ENCODE measurements around the gene C21orf58. TPM values are rescaled to one million over a fixed set of nuclear protein-coding genes. Genes with fewer than 3 reads are reported as not detected.

C21orf58 gene
- total RNA-seq, 4 donors from 2014 or later, result 0.44 to 1.6 (median 0.74) TPM

DNA sequence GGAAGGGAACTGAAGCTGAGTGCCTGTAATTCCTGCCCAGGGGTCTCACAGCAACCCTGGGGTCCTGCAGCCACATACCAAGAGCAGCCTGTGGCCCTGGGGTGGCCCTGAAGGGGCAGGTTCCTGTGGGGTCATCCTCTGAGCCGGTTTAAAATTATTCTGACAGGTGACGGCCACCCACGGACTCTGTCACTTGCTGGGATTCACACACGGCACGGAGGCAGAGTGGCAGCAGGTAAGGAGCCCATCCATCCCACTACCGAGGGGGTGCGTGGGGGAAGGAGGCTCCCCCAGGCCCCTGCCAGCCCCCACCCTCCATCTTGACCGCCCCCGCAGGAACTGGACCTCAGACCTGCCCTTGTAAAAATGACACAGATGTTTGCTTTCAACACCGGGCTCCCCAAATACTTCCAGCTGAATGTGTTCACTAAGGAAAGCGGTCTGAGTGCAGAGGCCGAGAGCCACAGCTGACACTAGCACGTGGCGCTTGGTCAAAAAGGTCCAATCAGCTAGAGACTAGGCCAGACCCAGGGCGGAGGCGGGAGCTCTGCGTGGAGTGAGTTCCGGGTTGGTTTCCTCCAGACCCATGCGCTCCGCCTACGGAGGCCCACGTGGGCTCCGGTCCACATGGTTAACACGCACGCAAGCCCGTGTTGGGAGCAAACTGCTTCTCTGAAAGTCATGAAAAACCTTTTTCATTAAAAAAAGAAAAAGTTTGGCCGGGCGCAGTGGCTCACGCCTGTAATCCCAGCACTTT is 27.5 kb downstream of the C21orf58 start:
- Histone ChIP-seq H3K9me3 (no peaks in the 10 kb centered on the region), H3K27ac (peak overlapping the region; percentile 53 to 69 (median 58)), H3K4me3 (peak overlapping the region in 3 of 4 donors; percentile 9 to 52 (median 13)), H3K4me1 (peaks cover 9 to 11% of the 10 kb centered on the region in 2 donors), H3K36me3 (peaks cover 0 to 12% of the 10 kb centered on the region in 2 donors), H3K27me3 (peaks cover 7 to 27% (median 14%) of the 10 kb centered on the region in 3 donors)
- TF ChIP-seq, protein P1, sequence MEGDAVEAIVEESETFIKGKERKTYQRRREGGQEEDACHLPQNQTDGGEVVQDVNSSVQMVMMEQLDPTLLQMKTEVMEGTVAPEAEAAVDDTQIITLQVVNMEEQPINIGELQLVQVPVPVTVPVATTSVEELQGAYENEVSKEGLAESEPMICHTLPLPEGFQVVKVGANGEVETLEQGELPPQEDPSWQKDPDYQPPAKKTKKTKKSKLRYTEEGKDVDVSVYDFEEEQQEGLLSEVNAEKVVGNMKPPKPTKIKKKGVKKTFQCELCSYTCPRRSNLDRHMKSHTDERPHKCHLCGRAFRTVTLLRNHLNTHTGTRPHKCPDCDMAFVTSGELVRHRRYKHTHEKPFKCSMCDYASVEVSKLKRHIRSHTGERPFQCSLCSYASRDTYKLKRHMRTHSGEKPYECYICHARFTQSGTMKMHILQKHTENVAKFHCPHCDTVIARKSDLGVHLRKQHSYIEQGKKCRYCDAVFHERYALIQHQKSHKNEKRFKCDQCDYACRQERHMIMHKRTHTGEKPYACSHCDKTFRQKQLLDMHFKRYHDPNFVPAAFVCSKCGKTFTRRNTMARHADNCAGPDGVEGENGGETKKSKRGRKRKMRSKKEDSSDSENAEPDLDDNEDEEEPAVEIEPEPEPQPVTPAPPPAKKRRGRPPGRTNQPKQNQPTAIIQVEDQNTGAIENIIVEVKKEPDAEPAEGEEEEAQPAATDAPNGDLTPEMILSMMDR (IDR thresholded peaks at IDR 0.05 in 4 of 5, conservative IDR thresholded peaks at IDR 0.05 in 1 of 5), result no peak
- TF ChIP-seq POLR2A (IDR thresholded peaks at IDR 0.05), result no peak
- ATAC-seq (peak; percentile 77 to 92), DNase-seq (peak; percentile 76 to 80)
- intact Hi-C loops (cut with DNase I; ENCODE audit: low total_unique reads) (no loop called here), in situ Hi-C loops (cut with MboI; ENCODE audit: low sequenced_read_pairs in 4 of 4) (no loop called here)

DNA sequence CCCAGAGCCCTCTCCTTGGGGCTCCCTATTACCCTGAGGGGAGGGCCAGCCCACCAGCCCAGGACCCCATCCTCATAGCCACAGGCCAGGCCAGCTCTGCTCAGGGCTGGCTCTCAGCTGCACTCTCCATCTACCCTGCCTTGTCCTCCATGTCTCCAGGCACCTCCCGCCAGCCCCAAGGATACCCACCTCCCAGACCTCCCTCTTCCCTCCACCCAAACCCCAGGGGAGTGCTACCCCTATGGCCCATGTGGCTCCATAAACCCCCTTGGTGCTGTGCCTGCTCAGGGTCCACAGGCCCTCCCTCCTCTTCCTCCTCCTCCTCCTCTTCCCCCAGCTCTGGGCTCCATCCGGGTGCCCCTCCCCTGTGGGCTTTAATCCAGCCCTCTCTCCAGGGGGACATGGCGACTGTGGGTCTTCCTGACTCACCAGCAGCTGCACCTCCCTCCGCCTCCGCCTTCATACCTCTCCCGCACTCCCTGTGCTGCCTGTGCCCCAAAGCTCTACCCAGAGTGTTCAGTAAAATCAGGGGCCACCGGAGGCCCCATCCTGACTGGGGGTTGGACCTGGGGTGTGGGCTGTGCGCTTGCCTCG is 28.4 kb downstream of the C21orf58 start:
- in situ Hi-C loops (cut with MboI; ENCODE audit: low sequenced_read_pairs in 4 of 4) (no loop called here), intact Hi-C loops (cut with DNase I; ENCODE audit: low total_unique reads) (no loop called here)
- H3K4me1 ChIP-seq, result peaks cover 9 to 11% of the 10 kb centered on the region in 2 donors
- no peak overlapping the region for H3K4me3 ChIP-seq
- H3K9me3 ChIP-seq, result no peaks in the 10 kb centered on the region
- DNase-seq (no peak), ATAC-seq (peak in 1 of 2 donors; percentile 8)
- peaks cover 0 to 14% of the 10 kb centered on the region in 2 donors for H3K36me3 ChIP-seq
- TF ChIP-seq, protein P1 (IDR thresholded peaks at IDR 0.05 in 4 of 5, conservative IDR thresholded peaks at IDR 0.05 in 1 of 5), result no peak
- no peak for TF ChIP-seq POLR2A (IDR thresholded peaks at IDR 0.05)
- peak overlapping the region in 3 of 4 donors; percentile 52 to 62 (median 53) for H3K27ac ChIP-seq
- H3K27me3 ChIP-seq, result peaks cover 7 to 27% (median 14%) of the 10 kb centered on the region in 3 donors

DNA sequence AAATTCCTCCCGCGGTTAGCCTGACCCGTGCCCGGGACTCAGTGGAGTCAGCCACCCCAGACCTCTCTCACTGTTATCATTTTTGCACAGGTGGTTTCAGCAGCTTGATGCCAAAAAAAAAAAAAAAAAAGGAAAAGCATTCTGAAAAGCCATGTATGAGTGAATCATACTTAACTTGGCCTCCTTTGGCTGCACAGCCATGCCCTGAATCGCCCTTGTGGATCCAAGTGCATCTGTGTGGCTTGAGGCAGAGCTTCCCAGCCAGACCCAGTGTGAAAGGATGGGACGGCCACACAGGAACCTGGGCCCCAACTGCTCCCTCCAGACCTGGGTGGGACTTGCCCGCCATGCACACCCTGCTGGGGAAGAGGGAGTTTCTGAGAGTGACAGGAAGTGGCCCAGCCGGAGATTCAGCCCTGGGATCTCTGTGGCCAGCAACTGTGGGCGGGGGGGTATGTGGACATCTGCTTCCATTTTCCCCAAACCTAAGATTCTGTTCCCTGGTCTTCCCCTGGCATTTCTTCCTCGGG is 29.0 kb downstream of the C21orf58 start:
- Histone ChIP-seq H3K4me1 (peaks cover 9 to 11% of the 10 kb centered on the region in 2 donors), H3K27ac (peak overlapping the region in 1 of 4 donors; percentile 62), H3K36me3 (peaks cover 0 to 14% of the 10 kb centered on the region in 2 donors), H3K9me3 (no peaks in the 10 kb centered on the region), H3K27me3 (peaks cover 7 to 23% (median 14%) of the 10 kb centered on the region in 3 donors), H3K4me3 (no peak overlapping the region)
- intact Hi-C loops (cut with DNase I; ENCODE audit: low total_unique reads) (no loop called here), in situ Hi-C loops (cut with MboI; ENCODE audit: low sequenced_read_pairs in 4 of 4) (no loop called here)
- TF ChIP-seq, protein P1 (IDR thresholded peaks at IDR 0.05 in 4 of 5, conservative IDR thresholded peaks at IDR 0.05 in 1 of 5), result no peak
- no peak for TF ChIP-seq POLR2A (IDR thresholded peaks at IDR 0.05)
- no peak for ATAC-seq
- DNase-seq, result no peak

DNA sequence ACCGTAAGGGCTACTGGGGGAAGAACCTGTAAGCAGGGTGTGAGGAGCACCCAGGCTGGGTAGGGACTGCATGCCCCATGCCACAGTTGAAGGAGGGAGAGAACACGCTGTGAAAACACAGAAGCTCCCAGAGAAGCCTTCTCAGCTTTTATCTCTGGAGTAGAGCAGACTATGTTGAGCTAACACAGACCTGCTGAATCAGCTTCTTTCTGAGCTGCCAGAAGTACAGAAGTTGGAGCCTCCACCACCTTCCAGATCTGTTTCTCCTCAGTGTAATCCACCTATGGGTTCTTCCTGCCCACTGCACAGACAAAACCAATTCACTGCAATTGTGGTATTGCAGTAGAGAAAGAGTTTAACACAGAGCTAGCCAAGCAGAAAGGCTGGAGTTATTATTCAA is 32.1 kb downstream of the C21orf58 start:
- no peak for ATAC-seq
- intact Hi-C loops (cut with DNase I; ENCODE audit: low total_unique reads), result no loop called here
- TF ChIP-seq POLR2A (IDR thresholded peaks at IDR 0.05), result no peak
- TF ChIP-seq, protein P1 (IDR thresholded peaks at IDR 0.05 in 4 of 5, conservative IDR thresholded peaks at IDR 0.05 in 1 of 5), result no peak
- Histone ChIP-seq H3K27ac (no peak overlapping the region), H3K4me3 (no peak overlapping the region), H3K36me3 (peaks cover 0 to 14% of the 10 kb centered on the region in 2 donors), H3K27me3 (peaks cover 0 to 6% (median 0%) of the 10 kb centered on the region in 3 donors), H3K4me1 (peaks cover 7 to 10% of the 10 kb centered on the region in 2 donors), H3K9me3 (no peaks in the 10 kb centered on the region)
- DNase-seq, result no peak
- in situ Hi-C loops (cut with MboI; ENCODE audit: low sequenced_read_pairs in 4 of 4), result no loop called here

All from gastrocnemius medialis (tissue), 4 donors.